ENCODE data around the gene LGR4. TPM values are rescaled to one million over a fixed set of nuclear protein-coding genes. Genes with fewer than 3 reads are reported as not detected.

Gene LGR4
- polyA plus RNA-seq, 4 donors, result 5.9 to 77.6 (median 15.3) TPM

DNA sequence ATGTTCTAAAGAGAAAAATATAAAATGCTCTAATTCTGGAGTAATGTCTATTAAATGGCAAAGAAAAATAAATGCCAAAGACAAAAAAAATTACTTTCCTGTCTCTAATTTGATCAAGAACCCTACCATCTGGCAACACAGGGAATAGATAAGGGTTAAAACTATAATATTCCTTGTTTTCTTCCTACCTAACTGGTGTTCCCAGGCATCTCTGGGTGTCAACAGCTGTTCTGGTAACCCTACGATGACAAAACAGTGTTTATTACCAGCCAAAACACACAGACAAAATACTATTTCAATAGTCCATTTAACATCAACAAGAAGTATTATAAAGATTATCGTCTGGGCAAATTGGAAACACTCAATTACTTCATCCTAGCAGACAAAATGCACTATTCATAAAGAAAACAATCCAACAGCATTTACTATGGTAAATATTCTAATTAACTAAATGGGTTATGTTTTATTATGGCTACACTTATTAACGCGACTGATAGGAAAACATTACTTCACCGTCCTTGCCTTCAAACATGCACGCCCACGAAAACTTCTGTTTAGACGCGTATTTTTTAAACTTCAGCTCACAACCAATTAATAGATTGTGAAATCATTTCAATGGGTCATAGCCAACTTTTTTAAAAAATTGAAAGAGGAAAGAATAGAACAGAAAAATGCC is 50.6 kb downstream of the LGR4 start:
- H3K27me3 ChIP-seq (ENCODE audit: control insufficient read depth in 3 of 3, insufficient read depth in 3 of 3, low read length in 3 of 3), result no peaks in the 10 kb centered on the region
- peaks cover 0 to 5% (median 0%) of the 10 kb centered on the region in 3 donors for H3K36me3 ChIP-seq (ENCODE audit: control insufficient read depth in 3 of 3, insufficient read depth in 2 of 3, low read depth in 1 of 3, low read length in 3 of 3)
- H3K4me1 ChIP-seq (ENCODE audit: control insufficient read depth in 3 of 3, insufficient read depth in 2 of 3, low read depth in 1 of 3, low read length in 2 of 3), result peaks cover 0 to 5% (median 0%) of the 10 kb centered on the region in 3 donors
- FAIRE-seq (no peak), DNase-seq (no peak)
- H3K4me3 ChIP-seq (ENCODE audit: low read depth in 1 of 3, low read length in 3 of 3), result no peak overlapping the region
- 70 to 77% (median 74%) methylated on average over 9 of the region's 9 CpGs for WGBS, 3 donors
- H3K27ac ChIP-seq (ENCODE audit: low read depth in 1 of 3, low read length in 2 of 3), result no peak overlapping the region
- H3K9me3 ChIP-seq (ENCODE audit: control insufficient read depth in 2 of 2, insufficient read depth in 1 of 2, low read depth in 1 of 2, low read length in 1 of 2), result no peaks in the 10 kb centered on the region

DNA sequence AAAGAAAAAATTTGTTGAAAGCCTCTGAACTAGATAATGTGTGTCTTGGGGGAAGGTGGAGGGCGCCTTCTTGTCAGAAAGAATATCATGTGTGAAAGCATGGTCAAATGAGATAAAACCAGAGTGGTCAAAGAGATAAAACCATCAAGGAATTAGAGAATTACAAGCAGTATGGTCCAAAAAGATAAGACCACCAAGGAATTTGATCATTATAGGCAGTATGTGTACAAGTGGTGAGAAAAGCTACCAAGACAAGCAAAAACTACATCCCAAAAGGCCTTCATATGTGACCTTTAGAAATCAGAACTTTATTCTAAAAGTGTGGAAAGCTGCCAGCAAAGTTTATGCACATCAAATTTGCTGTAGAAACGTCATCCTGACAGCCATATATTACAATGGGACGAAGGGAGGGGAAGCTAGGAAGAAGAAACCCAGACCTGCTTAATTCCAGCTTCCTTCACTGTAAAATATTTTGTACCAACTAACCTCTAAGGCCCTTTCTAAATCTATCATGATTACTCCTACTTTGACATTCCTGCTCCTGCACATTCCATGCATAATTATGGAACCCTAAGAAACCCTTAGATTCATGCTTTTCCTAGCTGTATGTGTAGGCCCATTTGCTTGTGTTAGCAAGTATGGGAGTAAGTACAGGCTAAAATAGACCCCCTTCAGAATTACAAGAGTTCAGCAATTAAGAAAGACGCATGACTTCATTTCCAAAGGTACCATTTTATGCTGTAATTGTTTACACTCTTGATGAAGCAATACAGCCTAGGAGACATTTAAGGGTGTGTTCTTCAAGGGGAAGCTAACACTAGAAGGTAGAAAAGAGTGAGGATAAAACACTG is 51.6 kb downstream of the LGR4 start:
- peak; percentile 36 to 37 for DNase-seq
- no peaks in the 10 kb centered on the region for H3K27me3 ChIP-seq (ENCODE audit: control insufficient read depth in 3 of 3, insufficient read depth in 3 of 3, low read length in 3 of 3)
- peaks cover 0 to 5% (median 4%) of the 10 kb centered on the region in 3 donors for H3K4me1 ChIP-seq (ENCODE audit: control insufficient read depth in 3 of 3, insufficient read depth in 2 of 3, low read depth in 1 of 3, low read length in 2 of 3)
- no peak overlapping the region for H3K4me3 ChIP-seq (ENCODE audit: low read depth in 1 of 3, low read length in 3 of 3)
- peaks cover 0 to 5% (median 0%) of the 10 kb centered on the region in 3 donors for H3K36me3 ChIP-seq (ENCODE audit: control insufficient read depth in 3 of 3, insufficient read depth in 2 of 3, low read depth in 1 of 3, low read length in 3 of 3)
- no peaks in the 10 kb centered on the region for H3K9me3 ChIP-seq (ENCODE audit: control insufficient read depth in 2 of 2, insufficient read depth in 1 of 2, low read depth in 1 of 2, low read length in 1 of 2)
- 58 to 71% (median 67%) methylated on average over 4 of the region's 4 CpGs for WGBS, 3 donors
- H3K27ac ChIP-seq (ENCODE audit: low read depth in 1 of 3, low read length in 2 of 3), result no peak overlapping the region
- FAIRE-seq, result no peak

- 84 to 89% (median 89%) methylated on average over 4 of the region's 4 CpGs for WGBS, 3 donors
- no peak overlapping the region for H3K4me3 ChIP-seq (ENCODE audit: low read depth in 1 of 3, low read length in 3 of 3)
- H3K9me3 ChIP-seq (ENCODE audit: control insufficient read depth in 2 of 2, insufficient read depth in 1 of 2, low read depth in 1 of 2, low read length in 1 of 2), result no peaks in the 10 kb centered on the region
- DNase-seq (no peak), FAIRE-seq (no peak)
- H3K36me3 ChIP-seq (ENCODE audit: control insufficient read depth in 3 of 3, insufficient read depth in 2 of 3, low read depth in 1 of 3, low read length in 3 of 3), result peaks cover 0 to 5% (median 0%) of the 10 kb centered on the region in 3 donors
- H3K27me3 ChIP-seq (ENCODE audit: control insufficient read depth in 3 of 3, insufficient read depth in 3 of 3, low read length in 3 of 3), result no peaks in the 10 kb centered on the region
- H3K4me1 ChIP-seq (ENCODE audit: control insufficient read depth in 3 of 3, insufficient read depth in 2 of 3, low read depth in 1 of 3, low read length in 2 of 3), result peaks cover 0 to 5% (median under 1%) of the 10 kb centered on the region in 3 donors
- H3K27ac ChIP-seq (ENCODE audit: low read depth in 1 of 3, low read length in 2 of 3), result no peak overlapping the region
Observed at GRCh38 chr11:27420217-27420616, 52.4 kb downstream of the LGR4 start.

DNA sequence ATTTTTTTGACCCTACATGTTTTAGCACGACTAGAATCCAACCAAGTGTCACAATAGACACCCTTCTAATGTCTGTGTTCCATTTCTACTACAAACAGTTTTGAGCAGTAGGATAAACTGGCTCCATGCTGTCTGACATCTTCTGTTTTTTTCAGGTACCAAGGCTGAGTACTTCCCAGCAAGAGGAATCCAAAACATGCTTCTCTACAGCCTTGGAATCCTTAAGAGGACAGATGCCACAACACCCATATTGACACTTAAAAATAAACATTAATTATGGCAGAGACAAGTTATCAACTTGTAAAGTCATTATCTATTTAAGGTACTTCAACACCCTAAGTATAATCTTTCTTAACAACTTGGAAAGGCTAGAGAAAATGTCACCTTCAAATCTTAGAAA is 54.2 kb downstream of the LGR4 start:
- H3K36me3 ChIP-seq (ENCODE audit: control insufficient read depth in 3 of 3, insufficient read depth in 2 of 3, low read depth in 1 of 3, low read length in 3 of 3), result no peaks in the 10 kb centered on the region
- no peaks in the 10 kb centered on the region for H3K9me3 ChIP-seq (ENCODE audit: control insufficient read depth in 2 of 2, insufficient read depth in 1 of 2, low read depth in 1 of 2, low read length in 1 of 2)
- FAIRE-seq, result no peak
- no peak overlapping the region for H3K4me3 ChIP-seq (ENCODE audit: low read depth in 1 of 3, low read length in 3 of 3)
- H3K4me1 ChIP-seq (ENCODE audit: control insufficient read depth in 3 of 3, insufficient read depth in 2 of 3, low read depth in 1 of 3, low read length in 2 of 3), result peaks cover 0 to 5% (median 0%) of the 10 kb centered on the region in 3 donors
- H3K27me3 ChIP-seq (ENCODE audit: control insufficient read depth in 3 of 3, insufficient read depth in 3 of 3, low read length in 3 of 3), result no peaks in the 10 kb centered on the region
- 53 to 68% (median 54%) methylated on average over 1 of the region's 1 CpG for WGBS, 3 donors
- no peak for DNase-seq
- no peak overlapping the region for H3K27ac ChIP-seq (ENCODE audit: low read depth in 1 of 3, low read length in 2 of 3)

- FAIRE-seq, result no peak
- H3K4me3 ChIP-seq (ENCODE audit: low read depth in 1 of 3, low read length in 3 of 3), result no peak overlapping the region
- H3K27ac ChIP-seq (ENCODE audit: low read depth in 1 of 3, low read length in 2 of 3), result no peak overlapping the region
- H3K36me3 ChIP-seq (ENCODE audit: control insufficient read depth in 3 of 3, insufficient read depth in 2 of 3, low read depth in 1 of 3, low read length in 3 of 3), result no peaks in the 10 kb centered on the region
- DNase-seq, result no peak
- no peaks in the 10 kb centered on the region for H3K27me3 ChIP-seq (ENCODE audit: control insufficient read depth in 3 of 3, insufficient read depth in 3 of 3, low read length in 3 of 3)
- whole genome bisulfite sequencing, 3 donors, result 49 to 70% (median 59%) methylated on average over 2 of the region's 2 CpGs
- H3K9me3 ChIP-seq (ENCODE audit: control insufficient read depth in 2 of 2, insufficient read depth in 1 of 2, low read depth in 1 of 2, low read length in 1 of 2), result no peaks in the 10 kb centered on the region
- peaks cover 0 to 5% (median 0%) of the 10 kb centered on the region in 3 donors for H3K4me1 ChIP-seq (ENCODE audit: control insufficient read depth in 3 of 3, insufficient read depth in 2 of 3, low read depth in 1 of 3, low read length in 2 of 3)
Observed at GRCh38 chr11:27416568-27417176, 55.9 kb downstream of the LGR4 start.

GRCh38 chr11:27414644-27415043 is 57.9 kb downstream of the LGR4 start:
- FAIRE-seq (no peak), DNase-seq (no peak)
- no peaks in the 10 kb centered on the region for H3K36me3 ChIP-seq (ENCODE audit: control insufficient read depth in 3 of 3, insufficient read depth in 2 of 3, low read depth in 1 of 3, low read length in 3 of 3)
- no peak overlapping the region for H3K27ac ChIP-seq (ENCODE audit: low read depth in 1 of 3, low read length in 2 of 3)
- 85 to 92% (median 89%) methylated on average over 3 of the region's 3 CpGs for WGBS, 3 donors
- H3K27me3 ChIP-seq (ENCODE audit: control insufficient read depth in 3 of 3, insufficient read depth in 3 of 3, low read length in 3 of 3), result no peaks in the 10 kb centered on the region
- H3K4me1 ChIP-seq (ENCODE audit: control insufficient read depth in 3 of 3, insufficient read depth in 2 of 3, low read depth in 1 of 3, low read length in 2 of 3), result peaks cover 0 to 5% (median 0%) of the 10 kb centered on the region in 3 donors
- no peak overlapping the region for H3K4me3 ChIP-seq (ENCODE audit: low read depth in 1 of 3, low read length in 3 of 3)
- H3K9me3 ChIP-seq (ENCODE audit: control insufficient read depth in 2 of 2, insufficient read depth in 1 of 2, low read depth in 1 of 2, low read length in 1 of 2), result no peaks in the 10 kb centered on the region

DNA sequence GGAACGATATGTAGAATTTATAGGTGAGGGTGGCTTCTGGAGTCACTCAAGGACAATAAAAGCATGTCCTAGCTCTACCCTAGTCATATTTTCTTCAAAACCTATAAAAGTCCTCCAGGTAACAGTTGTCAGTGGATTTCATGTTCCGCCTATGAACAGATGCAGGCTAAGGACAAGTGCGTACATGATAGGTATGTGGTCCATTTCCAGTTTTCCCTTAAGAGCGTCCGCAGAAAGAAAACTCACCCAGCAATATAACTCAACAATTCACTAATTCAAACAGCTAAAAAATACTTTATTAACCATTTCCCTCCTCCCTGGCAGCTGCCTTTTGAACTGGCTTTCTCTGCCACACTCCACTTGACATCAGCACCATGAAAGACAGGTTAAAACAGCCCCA is 59.4 kb downstream of the LGR4 start:
- 90 to 95% (median 90%) methylated on average over 5 of the region's 5 CpGs for WGBS, 3 donors
- Histone ChIP-seq H3K27ac (ENCODE audit: low read depth in 1 of 3, low read length in 2 of 3) (no peak overlapping the region), H3K4me3 (ENCODE audit: low read depth in 1 of 3, low read length in 3 of 3) (no peak overlapping the region), H3K36me3 (ENCODE audit: control insufficient read depth in 3 of 3, insufficient read depth in 2 of 3, low read depth in 1 of 3, low read length in 3 of 3) (no peaks in the 10 kb centered on the region), H3K9me3 (ENCODE audit: control insufficient read depth in 2 of 2, insufficient read depth in 1 of 2, low read depth in 1 of 2, low read length in 1 of 2) (no peaks in the 10 kb centered on the region), H3K4me1 (ENCODE audit: control insufficient read depth in 3 of 3, insufficient read depth in 2 of 3, low read depth in 1 of 3, low read length in 2 of 3) (peaks cover 0 to 5% (median 0%) of the 10 kb centered on the region in 3 donors), H3K27me3 (ENCODE audit: control insufficient read depth in 3 of 3, insufficient read depth in 3 of 3, low read length in 3 of 3) (no peaks in the 10 kb centered on the region)
- DNase-seq (no peak), FAIRE-seq (no peak)

DNA sequence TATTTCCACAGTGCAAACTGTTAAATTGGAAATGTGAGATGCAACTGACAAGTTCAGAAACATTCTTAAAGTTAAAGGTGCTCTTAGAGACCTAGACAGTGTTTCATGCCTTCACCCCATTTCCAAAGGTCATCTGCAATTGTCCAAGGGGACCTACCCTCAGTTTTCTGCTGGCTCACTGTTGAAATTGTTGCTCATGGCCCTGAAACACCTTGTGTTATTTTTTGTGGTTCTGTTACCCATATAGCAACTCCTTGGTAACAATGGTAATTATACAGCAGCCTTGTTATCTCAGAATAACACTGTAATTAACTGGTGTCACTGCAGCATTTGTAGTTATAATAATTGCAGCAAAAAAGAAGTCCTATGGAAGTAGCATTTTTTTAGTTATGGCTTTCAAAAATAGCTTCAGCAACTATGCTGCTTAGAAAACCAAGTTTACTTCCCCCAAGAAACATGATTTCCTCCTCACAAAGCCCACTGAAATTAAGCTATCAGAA is 60.3 kb downstream of the LGR4 start:
- DNase-seq (no peak), FAIRE-seq (no peak)
- no peak overlapping the region for H3K27ac ChIP-seq (ENCODE audit: low read depth in 1 of 3, low read length in 2 of 3)
- peaks cover 0 to 5% (median 0%) of the 10 kb centered on the region in 3 donors for H3K4me1 ChIP-seq (ENCODE audit: control insufficient read depth in 3 of 3, insufficient read depth in 2 of 3, low read depth in 1 of 3, low read length in 2 of 3)
- H3K27me3 ChIP-seq (ENCODE audit: control insufficient read depth in 3 of 3, insufficient read depth in 3 of 3, low read length in 3 of 3), result no peaks in the 10 kb centered on the region
- H3K4me3 ChIP-seq (ENCODE audit: low read depth in 1 of 3, low read length in 3 of 3), result no peak overlapping the region
- H3K36me3 ChIP-seq (ENCODE audit: control insufficient read depth in 3 of 3, insufficient read depth in 2 of 3, low read depth in 1 of 3, low read length in 3 of 3), result no peaks in the 10 kb centered on the region
- H3K9me3 ChIP-seq (ENCODE audit: control insufficient read depth in 2 of 2, insufficient read depth in 1 of 2, low read depth in 1 of 2, low read length in 1 of 2), result no peaks in the 10 kb centered on the region
